Activated T-helper 2 cell treated with anti-CD3 and anti-CD28 coated beads, Interferon-gamma antibody, Interleukin-2, Interleukin-4, amounts not matched to agents 10 μg/mL and 5 μg/mL and 100 μg/mL, durations not matched to agents 14 hours and 24 hours and 36 hours (primary cell): ENCODE measurements around the gene HSPA4. TPM values are rescaled to one million over a fixed set of nuclear protein-coding genes. Genes with fewer than 3 reads are reported as not detected.
"Not testable (repeated sequence)": the region's sequence is repeated elsewhere in the genome, so short reads cannot be mapped to it uniquely, and the experiment has no call there.

Experiments
- DNase-seq: peaks from one replicate; pipeline ENCODE4 v3.0.0; 2021; ENCODE audit warnings: low spot score
- H3K27ac Mint-ChIP-seq: one replicate; pipeline ENCODE4 v1.8.0; 2021; ENCODE audit warnings: mixed read lengths
- H3K27me3 Mint-ChIP-seq: one replicate; pipeline ENCODE4 v1.8.0; 2021; ENCODE audit warnings: low read depth, mixed read lengths
- H3K36me3 Mint-ChIP-seq: one replicate; pipeline ENCODE4 v1.8.0; 2021; ENCODE audit warnings: low read depth, mixed read lengths
- H3K4me1 Mint-ChIP-seq: one replicate; pipeline ENCODE4 v1.8.0; 2021; ENCODE audit warnings: low read depth, mixed read lengths
- H3K4me3 Mint-ChIP-seq: one replicate; pipeline ENCODE4 v1.8.0; 2021; ENCODE audit warnings: low read depth, mild to moderate bottlenecking, moderate library complexity, mixed read lengths
- H3K9me3 Mint-ChIP-seq: one replicate; pipeline ENCODE4 v1.8.0; 2021; ENCODE audit warnings: mixed read lengths
- intact Hi-C: fragments of 100-400 bp; cut with micrococcal nuclease; formaldehyde crosslinking; loops from one replicate; pipeline ENCODE4 v1.15.1; 2023
- total RNA-seq: library from RNA; stranded (reverse); gene quantifications from 2 replicates; pipeline ENCODE4 v1.2.3, GENCODE V29; 2022

The HSPA4 gene
- total RNA-seq, 1 donor from 2014 or later, result 229 TPM

DNA sequence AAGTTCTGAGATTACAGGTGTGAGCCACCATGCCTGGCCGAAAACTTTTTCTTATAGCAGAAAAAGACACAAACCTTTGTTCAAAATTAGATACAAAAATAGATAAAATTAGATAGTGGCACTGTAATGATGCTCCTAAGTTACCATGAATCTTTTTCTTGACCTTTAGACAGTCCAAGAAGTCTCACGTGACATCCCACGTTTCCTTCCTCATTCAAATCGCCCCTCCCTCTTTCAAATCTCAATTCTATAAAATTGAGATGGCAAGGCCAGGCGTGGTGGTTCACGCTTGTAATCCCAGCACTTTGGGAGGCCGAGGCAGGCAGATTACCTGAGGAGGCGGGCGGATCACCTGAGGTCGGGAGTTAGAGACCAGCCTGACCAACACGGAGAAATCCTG, 17.7 kb upstream of the HSPA4 start:
- intact Hi-C loops, result no loop called here
- Mint-ChIP-seq H3K4me1 (peaks cover 8% of the 10 kb centered on the region), H3K36me3 (no peaks in the 10 kb centered on the region)

DNA sequence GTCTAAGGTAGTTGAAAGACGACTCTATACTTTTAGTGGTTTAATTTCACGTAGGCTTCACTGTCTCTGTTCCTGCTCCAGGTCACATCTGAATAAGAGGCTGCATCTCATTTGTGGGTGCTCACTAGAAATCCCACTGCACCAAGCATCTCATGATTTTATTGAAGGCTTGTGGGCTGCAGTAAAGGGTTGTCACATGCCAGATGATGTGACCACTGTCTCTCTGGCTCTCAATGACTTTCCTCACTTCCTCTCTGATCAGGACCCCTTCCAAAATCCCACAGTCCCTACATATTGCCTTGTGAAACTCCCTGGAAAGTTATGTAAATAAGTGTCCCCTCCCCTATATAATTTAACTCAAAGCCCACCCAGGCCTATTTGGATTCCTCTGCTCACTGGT, 16.6 kb upstream of the HSPA4 start:
- Mint-ChIP-seq H3K4me1 (peaks cover 8% of the 10 kb centered on the region), H3K9me3 (no peaks in the 10 kb centered on the region), H3K4me3 (no peak overlapping the region), H3K27ac (no peak overlapping the region), H3K36me3 (no peaks in the 10 kb centered on the region), H3K27me3 (peaks cover 3% of the 10 kb centered on the region)
- intact Hi-C loops, result no loop called here
- DNase-seq, result no peak

More for the DNA sequence above, 17.7 kb upstream of the HSPA4 start:
- DNase-seq, result no peak
- Mint-ChIP-seq H3K27me3 (peaks cover 3% of the 10 kb centered on the region), H3K27ac (no peak overlapping the region), H3K4me3 (no peak overlapping the region), H3K9me3 (no peaks in the 10 kb centered on the region)

DNA sequence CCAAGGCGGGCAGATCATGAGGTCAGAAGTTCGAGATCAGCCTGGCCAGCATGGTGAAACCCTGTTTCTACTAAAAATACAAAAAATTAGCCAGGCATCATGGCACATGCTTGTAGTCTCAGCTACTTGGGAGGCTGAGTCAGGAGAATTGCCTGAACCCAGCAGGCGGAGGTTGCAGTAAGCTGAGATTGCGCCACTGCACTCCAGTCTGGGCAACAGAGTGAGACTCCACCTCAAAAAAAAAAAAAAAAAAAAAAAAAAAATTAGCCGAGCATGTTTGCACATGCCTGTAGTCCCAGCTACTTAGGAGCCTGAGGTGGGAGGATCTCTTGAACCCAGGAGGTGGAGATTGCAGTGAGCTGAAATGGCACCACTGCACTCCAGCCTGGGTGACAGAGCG, 15.1 kb upstream of the HSPA4 start:
- intact Hi-C loops, DNase-seq, H3K36me3 Mint-ChIP-seq, H3K27ac Mint-ChIP-seq, H3K9me3 Mint-ChIP-seq, H3K4me3 Mint-ChIP-seq, H3K27me3 Mint-ChIP-seq, H3K4me1 Mint-ChIP-seq: not testable (repeated sequence)

DNA sequence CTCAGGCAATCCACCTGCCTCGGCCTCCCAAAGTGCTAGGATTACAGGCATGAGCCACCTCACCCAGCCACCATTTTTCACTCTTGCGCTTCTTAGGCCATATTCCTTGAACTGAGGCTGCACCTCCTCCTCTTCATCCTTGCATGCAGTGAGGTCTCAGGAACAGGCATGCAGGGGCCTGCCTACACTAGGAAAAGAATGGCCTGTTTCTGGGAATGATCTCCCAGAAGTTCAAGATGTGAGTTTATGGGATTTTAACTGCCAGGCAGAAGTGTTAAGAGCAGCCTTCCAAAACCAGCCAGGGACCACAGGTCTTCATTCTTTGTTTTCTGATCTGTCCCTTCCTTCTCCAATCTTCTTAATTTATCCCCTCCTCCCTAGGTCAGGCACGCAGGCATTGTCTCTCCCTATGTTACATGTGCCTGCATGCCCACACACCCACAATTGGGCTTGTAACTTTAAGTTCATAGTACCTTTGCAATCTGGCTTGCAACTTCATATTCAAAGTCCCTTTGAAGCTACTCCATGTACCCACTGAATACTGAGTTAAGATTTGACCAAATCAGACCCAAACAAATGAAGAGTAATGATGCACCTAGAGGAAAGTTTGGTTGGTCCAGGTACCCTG, 10.5 kb upstream of the HSPA4 start:
- Mint-ChIP-seq H3K4me1 (peaks cover 1% of the 10 kb centered on the region), H3K27me3 (no peaks in the 10 kb centered on the region), H3K36me3 (no peaks in the 10 kb centered on the region), H3K4me3 (no peak overlapping the region), H3K9me3 (no peaks in the 10 kb centered on the region), H3K27ac (no peak overlapping the region)
- intact Hi-C loops, result no loop called here
- DNase-seq, result no peak

DNA sequence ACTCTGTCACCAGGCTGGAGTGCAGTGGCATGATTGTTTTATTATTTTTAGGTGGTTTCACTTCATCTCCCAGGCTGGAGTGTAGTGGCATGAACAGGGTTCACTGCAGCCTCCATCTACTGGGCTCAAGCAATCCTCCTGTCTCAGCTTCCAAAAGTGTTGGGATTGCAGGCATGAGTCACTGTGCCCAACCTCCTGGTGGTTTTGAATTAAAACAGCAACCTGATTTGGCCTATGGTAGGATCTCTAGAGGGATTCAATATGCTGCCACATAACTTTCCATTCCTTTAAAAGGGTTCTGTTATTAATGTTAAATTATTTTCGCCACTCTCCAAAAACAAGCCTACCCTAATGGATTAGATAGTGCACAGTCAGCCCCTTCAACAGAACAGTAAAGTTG, 9.9 kb upstream of the HSPA4 start:
- Mint-ChIP-seq H3K27ac (no peak overlapping the region), H3K9me3 (no peaks in the 10 kb centered on the region), H3K27me3 (no peaks in the 10 kb centered on the region), H3K4me1 (peaks cover 1% of the 10 kb centered on the region), H3K36me3 (no peaks in the 10 kb centered on the region), H3K4me3 (no peak overlapping the region)
- no peak for DNase-seq
- intact Hi-C loops, result no loop called here

DNA sequence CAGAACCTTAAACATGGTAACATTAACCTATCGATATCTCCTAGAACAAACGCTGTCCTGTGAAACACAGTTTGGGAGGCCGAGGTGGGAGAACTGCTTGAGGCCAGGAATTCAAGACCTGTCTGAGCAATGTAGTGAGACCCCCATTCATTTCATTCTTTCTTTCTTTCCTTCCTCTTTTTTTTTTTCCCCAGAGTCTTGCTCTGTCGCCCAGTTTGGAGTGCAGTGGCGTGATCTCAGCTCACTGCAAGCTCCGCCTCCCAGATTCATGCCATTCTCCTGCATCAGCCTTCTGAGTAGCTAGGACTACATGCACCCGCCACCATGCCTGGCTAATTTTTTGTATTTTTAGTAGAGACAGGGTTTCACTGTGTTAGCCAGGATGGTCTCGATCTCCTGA, 5.3 kb upstream of the HSPA4 start:
- H3K4me3 Mint-ChIP-seq, DNase-seq, H3K27me3 Mint-ChIP-seq, H3K9me3 Mint-ChIP-seq, intact Hi-C loops, H3K36me3 Mint-ChIP-seq, H3K27ac Mint-ChIP-seq: not testable (repeated sequence)
- peaks cover 15% of the 10 kb centered on the region for H3K4me1 Mint-ChIP-seq

DNA sequence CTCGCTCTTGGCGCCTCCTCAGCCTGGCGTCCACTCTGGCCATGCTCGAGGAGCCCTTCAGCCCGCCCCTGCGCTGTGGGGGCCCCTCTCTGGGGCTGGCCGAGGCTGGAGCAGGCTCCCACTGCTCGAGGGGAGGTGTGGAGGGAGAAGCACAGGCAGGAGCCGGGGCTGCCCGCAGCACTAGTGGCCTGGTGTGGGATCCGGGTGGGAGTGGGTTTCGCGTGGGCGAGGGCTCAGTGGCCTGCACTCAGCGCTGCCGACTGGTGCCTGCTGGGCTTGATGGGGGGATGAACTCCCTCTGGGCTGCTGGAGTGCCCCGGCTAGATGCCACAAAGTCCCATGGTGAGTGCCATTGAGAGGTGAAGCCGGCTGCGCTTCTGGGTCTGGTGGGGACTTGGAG, 4.4 kb upstream of the HSPA4 start:
- no peak overlapping the region for H3K4me3 Mint-ChIP-seq
- H3K9me3 Mint-ChIP-seq, result no peaks in the 10 kb centered on the region
- peaks cover 15% of the 10 kb centered on the region for H3K4me1 Mint-ChIP-seq
- peaks cover 2% of the 10 kb centered on the region for H3K36me3 Mint-ChIP-seq
- no peak for DNase-seq
- intact Hi-C loops, result no loop called here
- H3K27me3 Mint-ChIP-seq, result no peaks in the 10 kb centered on the region
- no peak overlapping the region for H3K27ac Mint-ChIP-seq

DNA sequence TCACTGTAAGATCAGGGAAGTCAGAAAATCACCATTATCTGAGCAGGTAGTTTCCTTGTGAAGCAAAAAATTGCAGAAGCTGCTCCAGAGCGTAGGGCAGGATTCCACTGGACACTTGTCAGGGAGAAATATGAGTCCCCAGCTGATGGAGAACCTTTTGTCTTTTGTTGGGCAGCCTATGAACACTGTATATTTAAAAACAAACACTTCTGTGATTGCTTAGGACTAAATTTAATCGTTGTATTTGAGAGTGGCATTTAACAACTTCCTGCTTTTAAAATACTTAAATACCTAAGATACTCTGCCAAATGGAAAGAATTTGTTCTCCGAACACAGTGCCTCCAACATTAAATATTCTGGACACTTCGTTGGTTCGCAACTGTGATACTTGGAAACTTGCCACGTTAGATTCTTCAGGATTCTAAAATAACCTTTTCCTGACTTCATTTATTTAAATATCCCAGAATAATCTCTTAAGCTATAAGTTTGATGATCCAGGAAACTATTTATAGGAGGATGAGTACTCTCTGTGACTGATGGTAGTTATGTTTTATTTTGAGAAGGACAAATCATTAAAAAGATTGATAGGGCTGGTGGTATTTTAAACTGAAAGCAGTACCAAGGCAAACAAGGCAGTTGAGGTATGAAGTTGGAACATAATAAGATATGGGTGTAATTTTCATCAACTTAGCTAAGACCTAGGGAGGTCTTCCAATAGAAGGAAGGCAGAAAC, 2.7 kb upstream of the HSPA4 start:
- DNase-seq, result no peak
- H3K27me3 Mint-ChIP-seq, result no peaks in the 10 kb centered on the region
- H3K4me3 Mint-ChIP-seq, result peak overlapping the region; percentile 54
- H3K4me1 Mint-ChIP-seq, result peaks cover 14% of the 10 kb centered on the region
- no peaks in the 10 kb centered on the region for H3K9me3 Mint-ChIP-seq
- H3K36me3 Mint-ChIP-seq, result peaks cover 18% of the 10 kb centered on the region
- intact Hi-C loops, result no loop called here
- no peak overlapping the region for H3K27ac Mint-ChIP-seq

DNA sequence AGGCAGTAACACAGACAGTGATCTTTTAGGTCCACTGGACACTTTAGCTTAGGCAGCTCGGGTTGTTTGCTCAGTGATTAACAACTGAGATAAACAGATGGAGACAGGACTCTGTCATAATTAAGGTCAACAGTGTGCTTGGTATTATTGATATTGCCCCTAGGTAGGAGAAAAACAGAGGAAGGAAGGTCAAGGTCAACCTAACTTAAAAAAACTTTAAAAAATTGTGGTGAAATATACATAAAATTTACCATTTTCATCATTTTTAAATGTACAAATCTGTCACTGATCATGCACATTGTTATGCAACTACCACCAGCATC, 2.1 kb upstream of the HSPA4 start:
- no peaks in the 10 kb centered on the region for H3K9me3 Mint-ChIP-seq
- H3K36me3 Mint-ChIP-seq, result peaks cover 23% of the 10 kb centered on the region
- intact Hi-C loops, result loop anchor here (10.0 kb wide), 1 partner anchor 555 kb away; the partner anchor contains the start of gene IRF1
- H3K27me3 Mint-ChIP-seq, result no peaks in the 10 kb centered on the region
- H3K4me1 Mint-ChIP-seq, result peaks cover 17% of the 10 kb centered on the region
- H3K27ac Mint-ChIP-seq, result no peak overlapping the region
- no peak for DNase-seq
- peak overlapping the region; percentile 54 for H3K4me3 Mint-ChIP-seq

DNA sequence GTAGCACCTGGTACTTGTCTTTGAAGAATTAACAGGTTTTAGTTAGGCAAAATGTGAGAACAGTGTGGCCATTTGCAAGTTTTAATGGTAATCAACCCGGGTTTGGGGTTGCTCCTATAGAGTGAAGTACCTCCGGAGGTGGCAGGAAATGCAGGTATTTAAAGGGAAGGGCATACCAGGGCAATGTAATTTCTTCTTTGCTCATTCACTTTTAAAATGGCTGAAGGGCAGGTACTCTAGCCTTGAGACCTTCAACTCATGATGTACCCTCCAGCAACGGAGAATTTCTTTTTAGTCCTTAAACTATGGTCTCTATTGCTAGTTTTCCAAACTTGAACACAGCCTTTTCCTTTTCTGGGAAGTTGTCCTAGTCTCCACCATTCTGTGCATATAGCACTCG, 1.3 kb upstream of the HSPA4 start:
- H3K36me3 Mint-ChIP-seq, result peaks cover 31% of the 10 kb centered on the region
- H3K9me3 Mint-ChIP-seq, result no peaks in the 10 kb centered on the region
- peak overlapping the region; percentile 99 for H3K27ac Mint-ChIP-seq
- intact Hi-C loops, result loop anchor here (10.0 kb wide), 1 partner anchor 556 kb away; the partner anchor contains the start of gene IRF1
- peaks cover 25% of the 10 kb centered on the region for H3K4me1 Mint-ChIP-seq
- H3K27me3 Mint-ChIP-seq, result no peaks in the 10 kb centered on the region
- DNase-seq, result no peak
- peak overlapping the region; percentile 84 for H3K4me3 Mint-ChIP-seq

DNA sequence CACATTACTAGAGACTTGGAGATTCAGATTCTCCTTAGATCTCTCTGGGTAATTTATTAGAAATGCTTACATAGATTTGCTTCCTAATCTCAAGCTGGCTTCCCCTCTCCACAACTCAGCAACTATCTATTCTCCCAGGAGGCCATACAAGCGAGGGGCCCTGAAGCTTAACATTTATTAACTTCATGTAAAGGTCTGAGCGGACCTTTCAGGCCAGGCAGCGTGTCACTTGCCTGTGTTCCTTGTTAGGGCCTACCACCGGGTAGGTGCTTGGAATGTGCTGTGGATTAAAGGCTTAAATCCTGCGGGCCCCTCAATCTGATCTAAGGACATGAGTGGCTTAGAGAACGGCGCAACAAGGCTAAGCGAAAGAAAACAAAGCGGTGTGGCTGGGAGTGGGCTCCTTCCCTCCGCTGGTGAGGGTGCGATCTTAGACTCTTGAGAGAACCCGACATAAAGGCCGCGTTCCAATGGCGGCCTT, 712 bp upstream of the HSPA4 start:
- H3K4me1 Mint-ChIP-seq, result peaks cover 30% of the 10 kb centered on the region
- H3K9me3 Mint-ChIP-seq, result no peaks in the 10 kb centered on the region
- DNase-seq, result no peak
- peak overlapping the region; percentile 84 for H3K4me3 Mint-ChIP-seq
- intact Hi-C loops, result loop anchor here (1.0 to 10.0 kb wide), 3 partner anchors 25 to 556 kb away; partner anchors contain the start of genes GDF9, IRF1, UQCRQ and ZCCHC10
- H3K36me3 Mint-ChIP-seq, result peaks cover 36% of the 10 kb centered on the region
- H3K27me3 Mint-ChIP-seq, result no peaks in the 10 kb centered on the region
- peak overlapping the region; percentile 99 for H3K27ac Mint-ChIP-seq

DNA sequence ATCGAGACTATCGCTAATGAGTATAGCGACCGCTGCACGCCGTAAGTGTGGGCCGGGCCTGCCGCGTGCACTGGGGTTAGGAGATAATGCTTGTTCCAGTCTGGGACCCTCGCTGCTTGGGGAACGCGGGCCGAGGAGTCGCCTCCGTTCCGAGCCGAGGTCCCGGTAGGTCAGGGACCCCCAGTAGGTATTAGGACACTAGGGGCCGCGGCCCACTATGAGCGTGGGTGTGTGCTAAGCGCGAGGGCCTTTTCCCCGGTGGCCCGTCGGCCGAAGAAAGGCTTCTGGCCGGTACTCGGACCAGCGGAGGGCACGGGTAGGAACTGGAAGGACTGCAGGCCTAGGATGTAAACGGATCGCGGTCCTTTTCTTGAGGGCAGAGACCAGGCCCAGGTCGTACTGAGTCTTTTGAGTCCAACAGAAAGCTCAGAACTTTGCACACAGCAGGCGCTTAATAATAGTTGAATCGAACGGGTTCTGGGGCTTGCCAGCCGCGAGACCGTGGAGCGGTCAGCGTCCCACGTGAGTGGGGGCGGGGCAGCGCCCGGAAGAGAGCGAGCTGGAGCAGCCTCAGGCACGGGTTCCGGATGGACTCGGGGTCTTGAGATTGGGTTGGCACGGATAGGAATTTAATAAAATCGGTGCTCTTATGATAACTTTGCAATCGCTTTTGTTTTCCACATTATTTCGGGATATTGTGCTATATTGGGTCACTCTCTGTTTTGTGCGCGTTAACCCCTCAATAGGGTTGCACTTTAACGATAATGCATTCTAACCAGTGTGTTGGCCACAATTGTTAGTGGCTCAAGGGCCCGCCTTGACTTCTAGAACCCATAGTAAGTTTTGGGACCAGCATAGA, 733 bp downstream of the HSPA4 start:
- intact Hi-C loops, result loop anchor here (1.0 to 10.0 kb wide), 2 partner anchors 90 to 558 kb away; partner anchors contain the start of gene IRF1
- Mint-ChIP-seq H3K9me3 (no peaks in the 10 kb centered on the region), H3K27ac (peak overlapping the region; percentile 99), H3K4me3 (peak overlapping the region; percentile 84), H3K4me1 (peaks cover 31% of the 10 kb centered on the region), H3K36me3 (peaks cover 37% of the 10 kb centered on the region), H3K27me3 (no peaks in the 10 kb centered on the region)
- peak; percentile 54 for DNase-seq
